Measurements from ENCODE around the gene MYH6. TPM values are rescaled to one million over a fixed set of nuclear protein-coding genes. Genes with fewer than 3 reads are reported as not detected.
"Not testable (repeated sequence)": the region's sequence is repeated elsewhere in the genome, so short reads cannot be mapped to it uniquely, and the experiment has no call there.

Gene MYH6
- total RNA-seq, 1 donor from 2014 or later = not detected

DNA sequence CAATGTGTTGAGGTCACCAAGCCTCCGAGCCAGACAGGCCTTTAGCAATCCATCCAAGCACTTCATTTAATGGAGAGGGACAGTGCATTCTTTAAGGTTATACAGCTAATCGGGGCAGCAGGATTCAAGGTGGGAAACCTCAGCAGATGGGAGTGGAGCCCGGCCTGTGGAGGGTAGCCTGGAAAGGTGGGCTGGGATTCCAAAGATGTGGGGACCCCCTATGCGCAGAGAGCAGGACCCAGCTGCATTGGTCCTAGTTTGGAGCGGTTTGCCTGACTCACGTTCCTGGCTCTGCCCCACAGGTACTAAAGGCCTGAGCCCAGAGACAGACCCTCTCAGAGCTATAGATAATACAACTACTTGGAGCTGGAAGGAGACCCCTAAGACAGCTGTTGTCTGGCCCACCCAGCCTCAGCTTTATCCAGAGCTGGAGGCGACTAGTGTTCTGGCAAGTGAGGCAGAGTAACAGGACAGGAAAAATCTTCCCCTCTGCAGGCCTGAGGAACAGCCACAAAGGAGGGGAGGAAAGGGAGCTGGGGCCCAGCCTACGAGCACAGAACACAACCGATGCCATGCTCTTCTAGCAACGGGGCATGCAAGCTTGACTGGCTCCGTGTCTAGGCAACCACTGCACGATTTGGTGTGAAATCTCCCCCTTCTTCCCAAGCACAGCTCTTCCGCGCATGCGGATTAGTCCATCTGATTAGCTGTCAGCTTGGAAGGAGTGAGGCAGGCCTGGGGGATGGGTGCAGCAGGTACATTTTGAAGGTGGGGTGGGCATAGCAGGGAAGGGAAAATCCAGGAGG is 28.5 kb upstream of the MYH6 start:
- peak; percentile 62 for DNase-seq (ENCODE audit: low spot score)

DNA sequence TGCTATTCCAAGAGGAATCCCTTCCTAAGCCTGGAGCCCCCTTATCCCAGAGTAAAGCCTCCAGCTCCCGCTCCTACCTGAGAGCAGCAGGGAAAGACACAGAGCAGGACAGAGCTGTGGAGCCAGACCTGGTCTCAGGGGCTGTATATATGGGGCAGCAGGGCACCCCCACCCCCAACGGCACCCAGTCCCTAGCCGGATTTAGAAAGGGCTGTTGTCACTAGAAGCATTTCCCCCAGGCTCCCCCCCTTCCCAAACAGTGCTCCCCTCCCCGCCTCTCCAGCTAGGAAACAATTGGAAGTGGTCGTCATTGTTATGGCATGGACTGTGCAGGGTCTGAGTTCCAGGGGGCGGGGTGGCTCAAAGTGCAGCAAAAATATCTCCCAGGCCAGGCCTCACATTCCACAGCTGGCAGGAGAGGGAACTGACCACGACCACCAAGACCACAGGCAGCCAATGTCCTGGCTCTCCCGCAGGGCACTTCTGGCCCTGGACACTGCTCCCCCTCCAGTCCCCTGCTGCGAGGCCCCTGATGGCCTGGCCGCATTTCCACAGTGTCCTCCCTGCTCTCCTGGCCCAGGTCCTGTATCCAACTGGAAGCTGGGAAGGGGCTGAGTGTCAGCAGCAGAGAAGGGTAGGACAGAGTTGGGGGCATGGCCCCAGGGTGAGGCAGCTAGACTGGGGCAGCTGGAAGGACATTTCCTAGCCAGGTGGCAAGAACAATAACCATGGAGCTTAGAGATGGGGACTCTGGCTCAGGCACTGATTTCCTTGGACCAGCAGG is 27.7 kb upstream of the MYH6 start, which contains the start of gene MYH7:
Gene MYH7 (minus strand): TSS at position 118 of the 784 bp plus-strand sequence. CDS start 1,928 bp downstream, outside the sequence.
- no peak for DNase-seq (ENCODE audit: low spot score)

DNA sequence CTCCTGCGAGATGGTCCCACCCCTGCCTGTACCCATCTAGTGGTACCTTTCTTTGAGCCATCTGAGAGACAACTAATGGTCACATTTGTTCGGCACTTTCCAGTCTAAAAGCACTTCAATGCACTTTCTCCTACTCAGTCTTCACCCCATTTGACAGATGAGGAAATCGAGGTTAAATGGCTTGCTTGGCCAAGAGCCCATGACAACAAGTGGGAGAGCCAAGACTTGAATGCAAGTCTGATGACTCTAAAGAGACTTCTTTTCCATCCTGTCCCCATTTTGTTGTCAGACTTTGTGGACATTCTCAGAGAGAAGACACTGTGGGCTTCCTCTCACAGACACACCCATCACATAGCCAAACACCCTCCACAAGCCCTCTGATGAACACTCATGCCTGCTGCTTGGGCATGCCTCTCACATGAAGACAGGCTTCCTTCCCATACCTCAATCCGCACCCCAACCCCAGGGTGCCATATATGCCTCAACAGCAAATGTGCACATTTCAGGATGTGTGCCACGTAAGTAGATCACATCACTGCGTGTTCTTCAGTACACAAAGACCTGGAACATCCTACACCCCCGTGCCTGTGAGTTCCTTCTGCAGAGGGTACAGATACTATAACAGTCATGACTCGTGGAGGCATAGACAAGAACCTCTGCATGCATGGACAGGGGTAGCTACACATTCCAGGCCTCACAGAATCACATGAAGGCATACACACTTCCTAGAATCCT is 26.6 kb upstream of the MYH6 start:
- no peak for DNase-seq (ENCODE audit: low spot score)

DNA sequence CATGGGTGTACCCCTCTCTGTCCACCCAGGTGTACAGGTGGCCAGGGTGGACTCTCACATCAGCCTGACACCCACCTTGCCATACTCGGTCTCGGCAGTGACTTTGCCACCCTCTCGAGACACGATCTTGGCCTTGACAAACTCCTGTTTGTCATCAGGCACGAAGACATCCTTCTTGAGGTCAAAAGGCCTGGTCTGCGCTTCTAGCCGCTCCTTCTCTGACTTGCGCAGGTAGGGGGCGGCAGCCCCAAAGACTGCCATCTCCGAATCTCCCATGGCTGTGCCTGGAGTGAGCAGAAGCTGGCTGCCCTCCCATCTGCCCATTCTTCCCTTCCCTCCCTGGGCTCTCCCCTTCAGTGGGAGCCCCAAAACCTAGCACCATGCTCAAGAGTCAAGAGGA is 25.4 kb upstream of the MYH6 start:
- no peak for DNase-seq (ENCODE audit: low spot score)

DNA sequence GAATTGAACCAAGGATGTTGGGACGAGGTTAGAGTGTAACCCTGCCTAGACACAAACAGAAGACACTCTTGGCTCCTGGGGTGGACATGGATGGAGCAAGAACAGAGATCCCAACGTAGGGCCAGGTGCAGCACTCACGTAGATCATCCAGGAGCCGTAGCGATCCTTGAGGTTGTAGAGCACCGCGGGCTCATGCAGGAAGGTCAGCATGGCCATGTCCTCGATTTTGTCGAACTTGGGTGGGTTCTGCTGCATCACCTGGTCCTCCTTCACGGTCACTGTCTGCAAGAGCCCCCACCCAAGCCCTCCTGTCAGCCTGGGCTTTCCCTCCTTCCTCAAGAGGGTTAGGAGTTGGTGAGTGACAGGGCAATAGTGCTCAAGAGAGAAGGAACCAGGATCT is 24.9 kb upstream of the MYH6 start:
- no peak for DNase-seq (ENCODE audit: low spot score)

DNA sequence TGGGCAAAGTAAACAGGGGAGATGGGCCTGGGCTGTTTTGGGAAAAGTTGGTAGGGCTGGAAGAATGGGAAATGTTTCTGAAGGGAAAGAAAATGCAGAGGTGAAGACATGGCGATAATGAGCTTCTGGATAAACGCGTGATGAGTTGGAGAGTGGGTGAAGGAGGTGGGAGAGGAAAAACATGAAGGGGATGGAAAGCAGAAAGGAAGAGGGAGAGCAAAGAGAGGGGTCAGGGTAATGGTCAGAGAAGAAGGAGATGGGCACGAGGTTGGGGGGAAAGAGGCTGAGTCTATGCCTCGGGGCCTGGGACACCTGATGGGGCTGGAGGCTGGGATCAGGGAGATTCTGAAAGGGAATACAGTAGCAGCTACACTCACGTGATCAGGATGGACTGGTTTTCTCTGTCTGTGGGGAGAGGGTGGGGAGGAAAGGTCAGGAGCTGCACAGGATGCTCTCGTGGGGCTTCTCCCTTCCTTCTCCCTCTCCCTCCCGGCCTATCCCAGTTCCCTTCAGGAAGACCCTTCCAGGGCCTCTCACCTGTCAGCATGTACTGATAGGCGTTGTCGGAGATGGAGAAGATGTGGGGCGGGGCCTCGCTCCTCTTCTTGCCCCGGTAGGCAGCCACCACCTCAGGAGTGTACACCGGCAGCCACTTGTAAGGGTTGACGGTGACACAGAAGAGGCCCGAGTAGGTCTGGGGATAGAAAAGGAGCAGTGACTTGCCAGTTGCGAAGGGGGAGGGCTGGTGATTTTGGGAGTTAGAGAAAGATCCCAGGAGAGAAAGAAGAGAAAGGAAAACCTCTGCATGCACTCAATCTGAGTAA is 24.2 kb upstream of the MYH6 start:
- DNase-seq (ENCODE audit: low spot score) = no peak

DNA sequence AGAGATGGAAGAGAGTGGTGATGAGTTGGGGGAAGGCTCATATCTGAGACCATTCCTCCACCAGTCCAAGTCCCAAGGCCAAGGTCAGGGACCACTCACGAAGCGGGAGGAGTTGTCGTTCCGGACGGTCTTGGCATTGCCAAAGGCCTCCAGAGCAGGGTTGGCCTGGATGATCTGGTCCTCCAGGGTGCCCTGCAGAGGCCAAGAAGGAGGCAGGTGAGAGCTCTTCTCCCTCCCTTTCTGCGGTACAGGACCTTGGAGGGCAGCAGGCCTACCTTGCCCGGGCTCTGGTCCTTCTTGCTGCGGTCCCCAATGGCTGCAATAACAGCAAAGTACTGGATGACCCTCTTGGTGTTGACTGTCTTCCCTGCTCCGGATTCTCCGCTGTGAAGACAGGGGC is 23.4 kb upstream of the MYH6 start:
- no peak for DNase-seq (ENCODE audit: low spot score)

DNA sequence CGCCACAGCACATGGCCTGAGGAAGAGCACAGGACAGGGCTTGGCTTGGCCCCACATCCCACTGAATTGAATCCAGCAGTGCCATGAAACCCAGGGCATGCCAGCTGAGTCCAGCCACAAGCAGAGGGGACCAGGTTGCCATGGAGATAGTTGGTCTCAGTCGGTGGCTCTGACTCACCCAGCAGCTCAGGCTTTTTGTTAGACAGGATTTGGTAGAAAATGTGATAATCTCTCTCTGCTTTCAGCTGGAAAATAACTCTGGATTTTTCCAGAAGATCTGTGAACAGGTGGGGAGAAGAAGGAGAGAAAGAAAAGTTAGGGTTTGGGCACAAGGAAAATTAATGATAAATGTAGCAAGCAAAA is 22.6 kb upstream of the MYH6 start:
- no peak for DNase-seq (ENCODE audit: low spot score)

DNA sequence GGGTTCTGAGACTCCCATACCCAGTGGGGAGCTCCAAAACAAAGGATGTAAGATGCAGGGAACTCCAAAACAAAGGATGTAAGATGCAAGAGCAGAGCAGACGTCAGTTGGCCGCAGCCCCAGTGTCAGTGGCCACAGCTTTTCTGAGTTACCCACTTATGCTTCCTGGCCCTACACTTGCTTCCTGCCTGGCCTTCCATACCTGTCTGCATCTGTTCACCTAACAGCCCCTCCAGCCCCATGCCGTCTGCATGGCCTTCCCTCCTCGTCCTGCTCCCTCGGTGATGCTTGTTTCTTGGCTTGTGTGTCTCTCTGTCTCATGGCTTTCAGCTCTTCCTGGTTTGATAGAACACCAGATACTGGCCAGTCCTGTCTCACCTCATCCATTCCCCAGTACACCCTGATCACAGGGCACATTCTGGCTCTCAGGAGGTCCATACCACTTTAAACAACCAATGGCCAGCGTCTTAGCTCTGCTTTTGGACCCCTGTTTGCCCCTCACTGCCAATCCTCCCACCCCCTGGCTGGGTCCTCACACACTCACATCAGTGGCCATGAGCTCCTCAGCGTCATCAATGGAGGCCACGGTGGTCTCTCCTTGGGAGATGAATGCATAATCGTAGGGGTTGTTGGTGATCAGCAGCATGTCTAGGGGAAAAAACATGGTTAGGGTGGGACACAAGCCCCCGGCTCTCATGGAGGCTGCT is 22.1 kb upstream of the MYH6 start:
- no peak for DNase-seq (ENCODE audit: low spot score)

DNA sequence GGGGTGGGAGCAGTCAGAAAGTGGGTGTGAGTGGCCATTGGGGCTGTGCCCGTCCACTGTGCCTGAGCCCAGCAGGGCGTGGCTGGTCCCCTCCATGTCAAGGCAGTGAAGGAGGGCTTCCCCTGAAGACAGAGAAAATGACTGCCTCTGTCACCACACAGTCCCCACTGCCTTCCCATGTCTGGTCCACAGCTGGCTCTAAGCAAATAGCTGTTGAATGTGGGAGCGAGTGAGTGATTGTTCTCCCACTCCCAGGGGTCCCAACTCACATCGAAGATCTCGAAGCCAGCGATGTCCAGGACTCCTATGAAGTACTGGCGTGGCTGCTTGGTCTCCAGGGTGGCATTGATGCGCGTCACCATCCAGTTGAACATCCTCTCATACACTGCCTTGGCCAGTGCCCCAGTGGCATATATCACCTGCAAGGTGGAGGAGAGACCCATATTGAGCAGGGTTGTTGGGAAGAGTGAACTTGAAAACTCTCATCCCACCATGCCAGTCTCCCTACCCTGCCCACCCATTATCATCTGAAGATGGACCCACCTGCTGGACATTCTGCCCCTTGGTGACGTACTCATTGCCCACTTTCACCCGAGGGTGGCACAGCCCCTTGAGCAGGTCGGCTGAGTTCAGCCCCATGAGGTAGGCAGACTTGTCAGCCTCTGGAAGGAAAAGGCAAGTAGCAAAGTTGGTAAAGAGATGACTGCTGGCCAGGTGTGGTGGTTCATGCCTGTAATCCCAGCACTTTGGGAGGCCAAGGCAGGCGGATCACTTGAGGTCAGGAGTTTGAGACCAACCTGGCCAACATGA is 20.8 kb upstream of the MYH6 start:
- DNase-seq (ENCODE audit: low spot score) = no peak

DNA sequence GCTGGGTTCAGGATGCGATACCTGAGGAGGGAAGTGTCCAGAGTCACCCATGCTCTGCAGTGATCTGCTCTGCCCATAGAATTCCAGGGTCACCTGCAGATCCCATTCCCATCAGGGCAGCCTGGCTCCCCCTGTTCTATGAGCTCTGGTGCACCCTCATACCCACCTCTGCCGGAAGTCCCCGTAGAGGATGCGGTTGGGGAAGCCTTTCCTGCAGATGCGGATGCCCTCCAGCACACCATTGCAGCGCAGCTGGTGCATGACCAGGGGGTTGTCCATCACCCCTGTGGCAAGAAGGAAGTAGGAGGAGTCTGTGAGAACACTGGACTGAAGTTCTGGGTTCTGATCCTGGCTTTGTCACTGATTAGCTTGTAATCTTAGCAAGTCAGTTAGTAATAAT is 17.7 kb upstream of the MYH6 start:
- not testable (repeated sequence) for DNase-seq (ENCODE audit: low spot score)

DNA sequence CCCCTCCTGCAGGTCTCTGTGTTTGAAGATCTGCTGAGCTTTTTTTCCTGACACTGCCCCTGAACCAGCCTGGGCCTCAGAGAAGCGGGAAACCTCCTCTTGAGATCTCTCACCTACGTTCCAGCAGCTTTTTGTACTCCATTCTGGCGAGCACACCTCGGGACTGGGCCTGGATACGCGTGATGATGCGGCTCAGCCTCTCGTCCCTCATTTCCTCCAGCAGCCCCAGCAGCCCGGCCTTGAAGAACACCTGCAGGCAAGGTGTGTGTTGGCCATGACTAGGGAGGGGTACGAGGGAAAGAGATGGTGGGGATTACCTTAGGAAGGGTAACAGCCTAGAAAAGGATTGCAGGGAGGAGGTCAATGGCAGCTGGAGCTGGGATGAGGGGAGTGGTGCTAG is 17.1 kb upstream of the MYH6 start:
- DNase-seq (ENCODE audit: low spot score) = no peak

DNA sequence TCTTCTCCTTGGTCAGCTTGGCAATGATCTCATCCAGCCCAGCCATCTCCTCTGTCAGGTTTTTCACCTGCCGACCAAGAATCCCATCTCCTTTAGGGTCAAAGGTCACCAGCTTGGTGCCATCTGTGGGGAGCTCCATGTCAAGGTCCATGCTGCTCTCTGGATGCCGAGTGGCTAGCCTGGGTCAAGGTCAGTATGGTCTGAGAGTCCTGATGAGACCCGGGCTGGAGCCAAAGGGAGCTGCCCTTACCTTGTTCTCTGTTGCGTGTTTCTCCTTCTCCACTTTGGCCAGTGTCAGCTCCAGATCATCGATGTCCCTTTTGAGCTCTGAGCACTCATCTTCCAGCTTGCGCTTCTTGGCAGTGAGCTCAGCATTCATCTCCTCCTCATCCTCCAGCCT is 15.6 kb upstream of the MYH6 start:
- no peak for DNase-seq (ENCODE audit: low spot score)

DNA sequence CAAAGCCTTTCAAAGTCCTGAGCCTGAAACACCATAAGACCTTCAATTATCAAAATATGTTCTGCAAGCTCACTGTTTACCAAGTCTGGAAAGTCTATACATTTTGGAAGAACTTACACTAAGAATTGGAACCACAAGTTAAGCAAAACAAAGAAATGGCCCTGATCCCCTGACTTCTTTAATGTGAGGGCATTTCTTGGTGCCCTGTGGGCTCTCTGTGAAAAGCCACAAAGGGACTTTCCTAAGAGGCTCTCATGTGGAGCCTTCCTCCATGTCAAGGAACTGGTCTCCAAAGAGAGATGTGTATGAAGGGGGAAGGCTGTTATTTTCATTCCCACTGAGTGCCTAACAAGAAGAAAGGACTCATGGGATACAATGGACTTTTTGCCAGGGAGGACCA is 13.5 kb upstream of the MYH6 start:
- no peak for DNase-seq (ENCODE audit: low spot score)

DNA sequence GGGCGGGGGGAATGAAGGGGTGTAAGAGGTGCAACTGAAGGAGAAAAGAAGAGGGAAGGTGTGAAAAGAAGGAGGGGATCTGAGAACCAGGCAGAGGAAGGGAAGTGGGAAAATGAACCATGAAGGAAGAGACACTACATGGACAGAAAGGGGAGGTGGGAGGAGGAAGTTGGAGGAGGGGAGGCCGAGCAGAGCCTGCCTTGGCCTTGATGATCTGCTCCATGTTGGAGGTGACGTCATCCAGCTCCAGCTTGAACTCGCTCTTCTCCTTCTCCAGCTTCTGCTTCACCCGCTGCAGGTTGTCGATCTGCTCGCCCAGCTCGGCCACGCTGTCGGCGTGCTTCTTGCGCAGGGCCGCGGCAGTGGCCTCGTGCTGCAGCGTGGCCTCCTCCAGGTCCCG is 11.6 kb upstream of the MYH6 start:
- DNase-seq (ENCODE audit: low spot score) = not testable (repeated sequence)

DNA sequence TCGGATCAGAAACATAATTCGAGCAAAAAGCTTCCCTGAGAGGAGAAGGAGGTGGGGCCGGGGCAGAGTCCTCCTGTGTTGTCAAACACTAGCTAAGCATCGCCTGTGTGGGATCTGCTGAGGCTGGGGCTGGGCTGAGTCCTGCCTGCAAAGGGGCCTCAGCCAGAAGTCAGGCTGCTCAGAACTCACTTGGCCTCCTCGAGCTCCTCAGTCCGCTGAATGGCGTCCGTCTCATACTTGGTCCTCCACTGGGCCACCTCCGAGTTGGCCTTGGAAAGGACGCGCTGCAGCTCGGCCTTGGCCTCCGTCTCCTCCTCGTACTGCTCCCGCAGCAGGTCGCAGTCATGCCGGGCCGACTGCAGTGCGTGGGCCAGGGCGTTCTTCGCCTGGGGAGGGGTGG is 9.9 kb upstream of the MYH6 start:
- no peak for DNase-seq (ENCODE audit: low spot score)

DNA sequence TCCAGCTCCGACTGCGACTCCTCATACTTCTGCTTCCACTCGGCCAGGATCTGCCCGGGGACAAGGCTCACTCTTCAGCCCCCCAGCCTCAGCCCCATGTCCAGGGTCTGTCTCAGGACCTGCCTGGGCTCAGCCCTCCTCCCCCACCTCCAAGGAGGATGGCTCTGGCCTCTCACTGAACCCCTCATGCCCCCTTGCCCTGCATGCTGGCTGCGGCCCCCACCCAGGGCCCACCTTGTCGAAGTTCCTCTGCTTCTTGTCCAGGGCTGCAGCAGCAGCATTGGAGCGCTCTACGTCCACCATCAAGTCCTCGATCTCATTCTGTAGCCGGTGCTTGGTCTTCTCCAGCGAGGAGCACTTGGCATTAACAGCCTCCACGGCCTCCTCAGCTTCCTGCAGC is 9.2 kb upstream of the MYH6 start:
- not testable (repeated sequence) for DNase-seq (ENCODE audit: low spot score)

DNA sequence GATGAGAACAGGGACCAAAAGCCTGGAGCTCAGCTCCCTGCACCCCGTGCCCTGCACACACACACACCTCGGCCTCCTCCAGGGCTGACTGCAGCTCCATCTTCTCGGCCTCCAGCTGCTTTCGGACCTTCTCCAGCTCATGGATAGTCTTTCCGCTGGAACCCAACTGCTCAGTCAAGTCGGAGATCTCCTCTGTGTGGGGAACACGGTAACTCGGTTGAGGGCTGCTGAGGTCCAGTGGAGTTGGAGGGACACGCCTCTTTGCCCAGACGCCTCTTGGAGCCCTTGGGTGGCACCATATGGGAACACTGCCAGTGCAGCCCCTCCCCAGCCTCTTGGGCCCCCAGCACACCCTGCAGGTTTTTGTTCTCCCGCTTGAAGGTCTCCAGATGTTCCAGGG is 8.7 kb upstream of the MYH6 start:
- DNase-seq (ENCODE audit: low spot score) = no peak

DNA sequence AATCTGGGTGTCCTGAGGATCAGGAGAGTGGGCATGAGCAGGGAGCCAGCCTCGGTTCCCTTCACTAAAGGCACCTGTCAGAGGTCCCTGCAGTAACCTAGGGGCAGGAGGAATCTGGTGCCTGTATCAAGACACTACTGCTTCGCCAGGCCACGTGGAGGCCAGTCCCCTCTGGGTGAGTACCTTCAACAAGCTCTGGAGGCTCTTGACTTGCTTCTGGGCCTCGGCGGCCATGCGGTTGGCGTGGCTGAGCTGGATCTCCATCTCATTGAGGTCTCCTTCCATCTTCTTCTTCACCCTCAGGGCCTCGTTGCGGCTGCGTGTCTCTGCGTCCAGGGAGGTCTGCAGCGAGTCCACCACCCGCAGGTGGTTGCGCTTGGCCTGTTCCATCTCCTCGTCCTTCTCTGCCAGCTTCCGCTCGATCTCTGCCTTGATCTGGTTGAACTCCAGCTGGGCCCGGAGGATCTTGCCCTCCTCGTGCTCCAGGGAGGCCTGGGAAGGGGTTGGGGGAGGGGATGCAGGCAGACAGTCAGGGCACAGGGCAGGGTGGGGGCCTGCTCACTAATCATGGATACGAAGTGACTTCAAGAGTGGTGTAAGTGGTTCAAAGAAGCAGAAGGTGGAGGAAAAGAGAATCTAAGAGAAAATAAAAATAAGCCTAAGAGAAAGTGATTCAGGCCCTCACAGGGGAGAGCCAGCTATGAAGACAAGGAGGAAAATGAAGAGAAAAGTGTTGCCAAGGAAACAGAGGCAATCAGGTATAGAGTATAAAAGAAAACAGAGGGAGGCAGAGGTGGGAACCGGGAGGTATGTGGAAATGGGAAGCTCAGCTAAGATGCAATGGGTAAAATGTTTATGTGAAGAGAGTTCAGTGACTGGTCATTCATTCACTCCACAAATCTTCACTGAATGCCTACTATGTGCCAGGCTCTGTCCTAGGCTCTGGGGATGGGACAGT is 8.0 kb upstream of the MYH6 start:
- DNase-seq (ENCODE audit: low spot score) = no peak

Data from umbilical cord (tissue), 2 donors.